GM23248 (cell line): ENCODE data around the gene CCN6.

Source experiments
- EZH2 ChIP-seq: fragments of 200-600 bp; sonication (generic); IDR thresholded peaks from 2 replicates; pipeline ENCODE4 v1.6.1; 2018; ENCODE audit warnings: antibody characterized with exemption, mild to moderate bottlenecking; ENCODE audit not compliant: insufficient read depth, poor library complexity, severe bottlenecking
- EZH2phosphoT487 ChIP-seq: fragments of 200-600 bp; sonication (generic); IDR thresholded peaks from 2 replicates; pipeline ENCODE4 v1.6.1; 2018; ENCODE audit warnings: antibody characterized with exemption, moderate library complexity, mild to moderate bottlenecking, low read depth; ENCODE audit not compliant: insufficient read depth

GRCh38 chr6:112044196-112044595 lies 9.7 kb upstream of the CCN6 start:
- TF ChIP-seq EZH2 (no peak), EZH2phosphoT487 (no peak)
